ENCODE measurements around the gene CMTM7.
"Not testable (repeated sequence)": the region's sequence is repeated elsewhere in the genome, so short reads cannot be mapped to it uniquely, and the experiment has no call there.

The CMTM7 gene

GRCh38 chr3:32436816-32437189 is 45.1 kb downstream of the CMTM7 start:
- H3K4me3 ChIP-seq (replicated peaks; ENCODE audit: low read depth, low read length): no peak overlapping the region
- DNase-seq (ENCODE audit: extremely low read depth, low read depth): no peak
- no peak for TF ChIP-seq CTCF (IDR thresholded peaks at IDR 0.05; ENCODE audit: low read depth, low read length, missing control alignments)

- DNase-seq (ENCODE audit: extremely low read depth, low read depth): no peak
Measured at GRCh38 chr3:32437896-32438295, 46.2 kb downstream of the CMTM7 start.

GRCh38 chr3:32438596-32439344 is 47.1 kb downstream of the CMTM7 start:
- no peak for DNase-seq (ENCODE audit: extremely low read depth, low read depth)
- H3K4me3 ChIP-seq (replicated peaks; ENCODE audit: low read depth, low read length): no peak overlapping the region
- TF ChIP-seq CTCF (IDR thresholded peaks at IDR 0.05; ENCODE audit: low read depth, low read length, missing control alignments): no peak

More at GRCh38 chr3:32437896-32438295, 46.2 kb downstream of the CMTM7 start:
- no peak for TF ChIP-seq CTCF (IDR thresholded peaks at IDR 0.05; ENCODE audit: low read depth, low read length, missing control alignments)
- no peak overlapping the region for H3K4me3 ChIP-seq (replicated peaks; ENCODE audit: low read depth, low read length)

DNA sequence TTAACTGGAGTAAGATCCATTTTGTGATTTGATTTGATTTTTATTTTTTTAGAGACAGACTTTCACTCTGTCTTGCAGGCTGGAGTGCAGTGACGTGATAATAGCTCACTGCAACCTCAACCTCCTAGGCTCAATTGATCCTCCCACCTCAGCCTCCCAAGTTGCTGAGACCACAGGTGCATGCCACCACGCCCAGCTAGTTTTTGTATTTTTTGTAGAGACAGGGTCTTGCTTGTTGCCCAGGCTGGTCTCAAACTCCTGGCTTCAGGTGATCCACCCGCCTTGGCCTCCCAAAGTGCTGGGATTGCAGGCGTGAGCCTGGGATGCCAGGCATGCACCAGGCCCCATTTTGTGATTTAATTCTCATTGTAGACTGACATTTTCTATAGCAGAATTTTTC is 47.8 kb downstream of the CMTM7 start:
- H3K4me3 ChIP-seq (replicated peaks; ENCODE audit: low read depth, low read length); DNase-seq (ENCODE audit: extremely low read depth, low read depth): not testable (repeated sequence)

- H3K4me3 ChIP-seq (replicated peaks; ENCODE audit: low read depth, low read length): no peak overlapping the region
- DNase-seq (ENCODE audit: extremely low read depth, low read depth): no peak
Measured at GRCh38 chr3:32440611-32441350, 49.1 kb downstream of the CMTM7 start.

GRCh38 chr3:32442766-32443165 is 51.1 kb downstream of the CMTM7 start:
- H3K4me3 ChIP-seq (replicated peaks; ENCODE audit: low read depth, low read length): no peak overlapping the region
- no peak for TF ChIP-seq CTCF (IDR thresholded peaks at IDR 0.05; ENCODE audit: low read depth, low read length, missing control alignments)
- DNase-seq (ENCODE audit: extremely low read depth, low read depth): no peak

More at GRCh38 chr3:32440611-32441350, 49.1 kb downstream of the CMTM7 start:
- TF ChIP-seq CTCF (IDR thresholded peaks at IDR 0.05; ENCODE audit: low read depth, low read length, missing control alignments): no peak

GRCh38 chr3:32443478-32443877 is 51.8 kb downstream of the CMTM7 start:
- no peak overlapping the region for H3K4me3 ChIP-seq (replicated peaks; ENCODE audit: low read depth, low read length)
- no peak for TF ChIP-seq CTCF (IDR thresholded peaks at IDR 0.05; ENCODE audit: low read depth, low read length, missing control alignments)
- DNase-seq (ENCODE audit: extremely low read depth, low read depth): no peak

All from HFF-Myc (cell line).